NCI-H1436 treated with DMSO at 0.1 percent for 48 hours (cell line): Measurements from ENCODE around the gene POLR2J.
"Not testable (repeated sequence)": the region's sequence is repeated elsewhere in the genome, so short reads cannot be mapped to it uniquely, and the experiment has no call there.

Source experiments
- DNase-seq: peaks from one replicate; lab custom pipeline; 2025; lab: John Stamatoyannopoulos, UW

Gene POLR2J

GRCh38 chr7:102478314-102479208, at the start of gene POLR2J:
POLR2J (minus strand) TSS chr7:102478922; CDS start chr7:102478860, 62 bp downstream.
- DNase-seq = not testable (repeated sequence)

- DNase-seq = not testable (repeated sequence)
Measured at GRCh38 chr7:102527822-102528793, 49.4 kb upstream of the POLR2J start.

DNA sequence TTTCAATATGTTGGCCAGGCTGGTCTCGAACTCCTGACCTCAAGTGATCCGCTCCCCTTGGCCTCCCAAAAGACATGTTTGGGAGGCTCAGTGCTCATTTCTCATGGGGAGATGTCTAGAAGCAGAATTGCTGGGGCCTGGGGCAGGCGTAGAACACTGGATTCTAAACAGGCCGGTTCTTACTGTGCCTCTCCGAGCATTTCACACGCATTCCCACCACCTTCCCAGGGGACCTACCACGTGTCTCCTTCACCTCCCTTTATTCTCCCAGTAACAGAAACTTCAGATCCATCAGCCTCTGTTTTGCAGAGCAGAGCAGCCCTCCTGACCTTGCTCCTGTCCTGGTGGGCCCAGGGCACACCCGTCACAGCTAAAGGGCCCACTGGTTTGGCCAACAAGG, 48.5 kb upstream of the POLR2J start:
- DNase-seq = not testable (repeated sequence)

DNA sequence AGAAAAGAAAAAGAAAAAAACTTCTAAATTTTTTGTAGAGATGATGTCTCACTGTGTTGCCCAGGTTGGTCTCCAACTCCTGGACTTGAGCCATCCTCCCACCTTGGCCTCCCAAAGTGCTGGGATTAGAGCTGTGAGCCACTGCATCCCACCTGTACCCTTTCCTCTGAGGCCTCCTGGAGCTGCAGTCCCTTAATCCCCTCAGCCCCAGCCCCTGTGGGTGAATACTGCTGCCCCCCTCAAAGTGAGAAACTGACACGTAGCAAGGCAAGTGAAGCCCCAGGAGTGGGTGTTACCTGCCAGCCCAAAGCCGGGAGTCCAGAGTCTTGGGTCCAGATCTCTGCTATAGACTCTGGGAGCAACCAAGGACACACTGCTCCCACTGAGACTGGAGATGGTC, 46.1 kb upstream of the POLR2J start:
- DNase-seq = not testable (repeated sequence)

DNA sequence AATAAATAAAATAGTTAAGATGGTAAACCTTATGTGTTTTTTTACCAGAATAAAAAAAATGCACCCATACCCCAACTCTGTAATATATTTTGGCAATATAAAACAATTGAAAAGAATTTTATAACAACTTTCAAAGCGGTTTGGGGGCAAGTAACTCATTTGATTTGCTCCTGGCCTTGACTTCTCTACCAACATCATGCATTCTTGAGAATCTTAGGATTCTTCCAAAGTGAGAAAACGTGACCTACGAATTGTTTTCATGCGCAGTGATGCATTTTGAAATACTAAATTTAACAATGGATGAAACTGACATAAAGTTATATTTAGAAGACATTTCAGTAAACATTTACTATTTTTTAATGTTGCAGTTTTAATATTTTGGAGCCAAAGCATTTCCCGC, 42.1 kb upstream of the POLR2J start:
- not testable (repeated sequence) for DNase-seq

DNA sequence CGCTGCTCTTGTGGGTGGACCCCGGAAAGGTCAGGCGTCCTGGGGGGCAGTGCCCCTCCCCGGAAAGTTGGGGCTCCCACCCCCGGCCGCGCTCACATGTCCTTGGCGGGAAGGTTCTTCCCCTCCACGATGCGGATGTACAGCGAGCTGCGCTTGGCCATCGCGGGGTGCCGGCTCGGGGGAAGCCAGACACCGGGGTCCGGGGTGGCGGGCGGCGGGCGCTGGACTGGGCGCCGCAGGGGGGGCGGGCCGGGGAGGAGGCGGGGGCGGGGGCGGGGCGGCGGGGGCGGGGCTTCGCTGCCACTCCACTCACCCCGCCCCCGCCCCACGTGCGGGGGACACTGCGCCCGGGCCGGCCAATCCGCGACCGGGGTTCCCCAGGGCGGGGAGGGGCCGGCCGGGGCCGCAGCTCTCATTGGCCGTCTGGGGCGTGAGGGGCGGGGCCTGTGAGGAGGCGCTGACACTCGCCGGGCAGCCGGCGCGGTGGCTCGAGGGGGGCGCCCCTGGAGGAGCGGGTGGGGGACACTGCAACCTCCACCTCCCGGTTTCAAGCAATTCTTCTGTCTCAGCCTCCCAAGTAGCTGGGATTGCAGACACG, 38.9 kb upstream of the POLR2J start, which contains the start of gene RASA4B:
Gene RASA4B (minus strand): TSS at position 228 of the 598 bp plus-strand sequence. CDS start 67 bp downstream, at position 161.
- not testable (repeated sequence) for DNase-seq

- DNase-seq = not testable (repeated sequence)
Measured at GRCh38 chr7:102516951-102517350, 38.2 kb upstream of the POLR2J start.

GRCh38 chr7:102515889-102516288, 37.2 kb upstream of the POLR2J start:
- DNase-seq = not testable (repeated sequence)

DNA sequence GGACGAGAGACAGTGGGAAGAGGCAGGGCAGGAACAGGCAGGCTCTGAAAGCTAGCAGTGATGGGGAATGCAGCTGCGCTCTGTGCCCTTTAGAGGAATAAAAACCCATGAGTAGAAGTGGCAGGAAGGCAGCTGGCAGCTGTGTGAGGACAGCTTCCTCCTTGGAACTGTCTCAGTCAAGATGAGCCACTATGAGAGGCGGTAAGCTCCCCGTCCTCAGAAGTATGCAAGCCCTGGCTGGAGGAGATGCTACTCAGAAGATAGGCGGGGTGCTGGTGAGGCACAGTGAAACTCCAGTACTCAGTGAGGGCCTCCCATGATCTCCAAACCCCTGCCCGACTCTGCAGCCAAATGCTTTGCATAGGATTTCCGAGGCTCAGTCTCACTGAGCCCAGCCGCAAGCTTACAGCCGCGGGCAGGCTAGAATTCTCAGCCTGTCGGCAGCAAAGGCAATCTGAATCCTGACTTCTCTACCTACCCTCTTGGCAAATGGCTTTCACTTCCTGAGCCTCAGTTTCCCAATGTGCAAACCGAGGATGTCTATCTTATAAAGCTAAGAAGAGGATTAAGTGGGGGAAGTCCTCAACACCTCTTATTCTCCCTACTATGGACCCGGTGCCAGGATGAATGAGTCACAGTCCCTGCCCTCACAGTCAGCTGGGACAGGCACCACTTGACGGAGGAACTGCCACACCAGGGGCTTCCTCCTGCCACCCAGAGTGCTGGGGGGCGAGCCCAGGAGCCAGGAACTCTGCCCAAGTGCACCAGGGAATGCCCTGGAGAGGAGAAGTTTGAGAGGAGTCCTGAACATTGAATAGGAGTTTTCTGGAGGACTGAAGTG, 36.4 kb upstream of the POLR2J start:
- not testable (repeated sequence) for DNase-seq

DNA sequence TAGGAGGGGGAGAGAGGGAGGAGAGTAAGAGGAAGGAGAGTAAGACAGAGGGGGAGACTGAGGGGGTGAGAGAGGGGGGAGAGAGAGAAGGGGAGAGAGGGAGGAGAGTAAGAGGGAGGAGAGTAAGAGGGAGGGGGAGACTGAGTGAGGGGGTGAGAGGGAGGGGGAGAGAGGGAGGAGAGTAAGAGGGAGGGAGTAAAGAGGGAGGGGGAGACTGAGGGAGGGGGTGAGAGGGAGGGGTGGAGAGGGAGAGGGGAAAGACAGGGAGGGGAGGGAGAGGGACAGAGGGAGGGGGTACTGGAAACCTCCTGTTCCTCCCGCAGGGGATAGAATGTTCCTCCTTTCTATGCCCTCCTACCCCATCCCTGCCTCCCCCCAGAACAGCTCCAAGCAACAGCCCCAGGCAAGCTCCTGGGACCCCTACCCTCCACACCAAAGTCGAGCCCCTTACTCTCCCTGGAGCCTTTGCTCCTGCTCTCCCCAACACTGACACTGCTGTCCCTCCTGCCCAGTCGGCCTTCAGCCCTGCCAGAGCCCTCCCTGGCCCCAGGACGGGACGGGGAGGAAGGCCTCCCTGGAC, 34.0 kb upstream of the POLR2J start:
- DNase-seq = not testable (repeated sequence)

DNA sequence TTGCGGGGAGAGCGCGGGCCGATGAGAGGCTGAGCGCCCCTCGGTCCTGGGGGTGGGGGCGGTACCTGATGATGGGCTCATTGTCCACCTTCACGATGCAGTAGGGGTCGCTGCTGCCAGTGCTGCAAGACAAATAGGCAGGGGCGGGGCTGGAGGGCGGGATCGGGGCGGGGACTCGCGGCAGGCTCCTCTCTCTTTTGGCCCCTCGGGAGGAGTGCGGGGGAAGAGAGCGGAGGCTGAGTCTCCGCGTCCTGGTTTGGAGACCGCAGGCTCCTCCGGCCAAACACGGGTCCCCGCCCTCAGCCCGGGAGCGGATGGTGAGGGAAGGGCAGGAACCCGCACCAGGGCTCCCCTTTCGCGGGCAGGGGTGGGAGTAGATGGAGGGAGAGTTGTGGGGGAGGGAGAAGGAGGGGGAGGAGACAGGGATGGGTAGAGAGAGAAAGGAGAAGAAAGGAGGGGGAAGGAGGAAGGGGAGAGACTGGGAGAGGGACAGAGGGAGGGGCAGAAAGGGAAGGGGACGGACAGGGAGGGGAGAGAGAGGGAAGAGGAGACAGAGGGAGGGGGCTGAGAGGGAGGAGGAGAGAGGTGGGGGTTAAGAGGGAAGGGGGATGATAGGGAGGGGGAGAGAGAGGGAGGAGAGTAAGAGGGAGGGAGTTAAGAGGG, 33.3 kb upstream of the POLR2J start:
- not testable (repeated sequence) for DNase-seq

GRCh38 chr7:102510575-102510974, 31.9 kb upstream of the POLR2J start:
- not testable (repeated sequence) for DNase-seq

- not testable (repeated sequence) for DNase-seq
Measured at GRCh38 chr7:102507410-102508088, 28.8 kb upstream of the POLR2J start.

- DNase-seq = not testable (repeated sequence)
Measured at GRCh38 chr7:102505298-102506185, 26.8 kb upstream of the POLR2J start.

DNA sequence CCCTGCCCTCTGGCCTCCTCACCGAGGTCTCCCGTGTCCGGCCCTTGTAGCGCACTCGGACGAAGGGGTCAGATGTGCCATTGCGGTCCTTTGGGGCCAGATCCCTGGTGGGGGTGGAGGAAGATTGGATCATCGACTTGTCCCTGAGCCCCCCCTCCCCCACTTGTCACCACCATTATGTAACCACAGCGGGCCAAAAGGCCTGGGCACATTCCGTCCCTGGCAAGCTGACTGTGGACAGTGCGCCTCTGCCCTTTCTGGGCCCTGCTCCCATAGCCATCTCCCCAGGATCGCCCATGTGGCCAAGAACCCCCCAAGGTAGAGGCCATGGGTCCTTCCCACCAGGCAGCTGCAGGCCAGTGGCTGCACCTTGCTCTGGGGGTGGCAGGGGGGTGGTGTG, 24.4 kb upstream of the POLR2J start:
- not testable (repeated sequence) for DNase-seq

GRCh38 chr7:102498321-102498720, 19.6 kb upstream of the POLR2J start:
- DNase-seq = not testable (repeated sequence)

DNA sequence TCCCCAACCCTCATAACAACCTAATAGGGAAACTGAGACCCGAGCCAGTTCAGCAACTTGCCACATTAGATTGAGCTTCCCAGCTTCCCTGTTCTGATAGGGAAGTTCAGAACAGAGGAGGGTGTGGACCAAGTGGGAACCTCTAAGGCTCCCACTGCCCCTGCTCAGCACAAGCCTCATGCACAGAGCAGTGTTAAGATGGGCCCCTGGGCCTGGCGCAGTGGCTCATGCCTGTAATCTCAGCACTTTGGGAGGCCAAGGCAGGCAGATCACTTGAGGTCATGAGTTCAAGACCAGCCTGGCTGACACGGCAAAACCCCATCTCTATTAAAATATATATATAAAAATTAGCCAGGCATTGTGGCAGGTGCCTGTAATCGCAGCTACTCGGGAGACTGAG, 18.6 kb upstream of the POLR2J start:
- DNase-seq = not testable (repeated sequence)

DNA sequence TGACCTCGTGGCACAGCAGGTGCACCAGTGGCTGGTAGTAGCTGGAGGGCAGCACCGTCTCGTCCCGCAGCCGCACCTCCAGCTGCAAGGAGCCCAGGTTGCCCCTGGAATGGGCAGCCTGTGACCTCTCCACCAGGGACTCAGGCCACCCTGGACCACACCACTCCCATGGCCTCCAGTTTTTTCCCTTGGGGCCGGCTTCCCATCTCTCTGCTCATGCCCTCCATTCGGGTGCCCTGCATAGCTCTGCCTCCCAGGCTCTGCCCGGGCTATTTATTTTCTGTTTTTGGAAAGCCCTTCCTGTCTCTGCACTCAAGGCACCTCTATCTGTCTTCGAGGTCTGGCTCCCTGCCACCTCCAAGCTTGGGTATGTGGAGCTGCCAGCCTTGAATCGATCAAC, 18.1 kb upstream of the POLR2J start:
- not testable (repeated sequence) for DNase-seq
